ENCODE results near the gene RASA2. TPM values are rescaled to one million over a fixed set of nuclear protein-coding genes. Genes with fewer than 3 reads are reported as not detected.
"Not testable (repeated sequence)": the region's sequence is repeated elsewhere in the genome, so short reads cannot be mapped to it uniquely, and the experiment has no call there.

RASA2 gene
- total RNA-seq, 1 donor from 2014 or later: 42.3 TPM

- Mint-ChIP-seq H3K9me3 (peaks cover 4% of the 10 kb centered on the region), H3K4me1 (peaks cover 43% of the 10 kb centered on the region), H3K36me3 (ENCODE audit: low read depth) (peaks cover 44% of the 10 kb centered on the region), H3K4me3 (no peak overlapping the region), H3K27ac (no peak overlapping the region), H3K27me3 (no peaks in the 10 kb centered on the region)
- DNase-seq (no peak), ATAC-seq (ENCODE audit: low read depth) (no peak)
- intact Hi-C loops (cut with micrococcal nuclease): loop anchor here (2.0 kb wide), 1 partner anchor 18 kb away; no protein-coding TSS in a partner anchor
- no peak for TF ChIP-seq CTCF (IDR thresholded peaks at IDR 0.05)
- CTCF ChIA-PET: no interaction called here
- POLR2A ChIA-PET: interaction anchor here (0.6 kb wide), 1 partner anchor 35 kb away, joined by 6 read pairs; no protein-coding TSS in a partner anchor
Observed at GRCh38 chr3:141532609-141533008, 45.8 kb downstream of the RASA2 start.

- CTCF ChIA-PET; H3K27ac Mint-ChIP-seq; H3K27me3 Mint-ChIP-seq; intact Hi-C loops (cut with micrococcal nuclease); POLR2A ChIA-PET; DNase-seq; H3K4me3 Mint-ChIP-seq; ATAC-seq (ENCODE audit: low read depth); H3K9me3 Mint-ChIP-seq: not testable (repeated sequence)
- Mint-ChIP-seq H3K4me1 (peaks cover 16% of the 10 kb centered on the region), H3K36me3 (ENCODE audit: low read depth) (peaks cover 51% of the 10 kb centered on the region)
Observed at GRCh38 chr3:141536017-141536416, 49.2 kb downstream of the RASA2 start.

GRCh38 chr3:141537856-141538255 lies 51.0 kb downstream of the RASA2 start:
- TF ChIP-seq CTCF (IDR thresholded peaks at IDR 0.05): no peak
- intact Hi-C loops (cut with micrococcal nuclease): no loop called here
- H3K27me3 Mint-ChIP-seq: no peaks in the 10 kb centered on the region
- H3K27ac Mint-ChIP-seq: no peak overlapping the region
- H3K9me3 Mint-ChIP-seq: peaks cover 11% of the 10 kb centered on the region
- peaks cover 9% of the 10 kb centered on the region for H3K4me1 Mint-ChIP-seq
- CTCF ChIA-PET: no interaction called here
- no peak for ATAC-seq (ENCODE audit: low read depth)
- peaks cover 62% of the 10 kb centered on the region for H3K36me3 Mint-ChIP-seq (ENCODE audit: low read depth)
- H3K4me3 Mint-ChIP-seq: no peak overlapping the region
- DNase-seq: no peak
- POLR2A ChIA-PET: no interaction called here

- H3K4me1 Mint-ChIP-seq: peaks cover 4% of the 10 kb centered on the region
- ChIA-PET POLR2A (interaction anchor here (1.3 kb wide), 1 partner anchor 51 kb away, joined by 3 read pairs; the partner anchor contains the start of gene RASA2), CTCF (no interaction called here)
- H3K27me3 Mint-ChIP-seq: no peaks in the 10 kb centered on the region
- no peak overlapping the region for H3K4me3 Mint-ChIP-seq
- intact Hi-C loops (cut with micrococcal nuclease): no loop called here
- H3K9me3 Mint-ChIP-seq: peaks cover 17% of the 10 kb centered on the region
- TF ChIP-seq CTCF (IDR thresholded peaks at IDR 0.05): no peak
- peaks cover 63% of the 10 kb centered on the region for H3K36me3 Mint-ChIP-seq (ENCODE audit: low read depth)
- H3K27ac Mint-ChIP-seq: no peak overlapping the region
- ATAC-seq (ENCODE audit: low read depth) (no peak), DNase-seq (no peak)
Observed at GRCh38 chr3:141538568-141539240, 51.9 kb downstream of the RASA2 start.

GRCh38 chr3:141539431-141540187 lies 52.8 kb downstream of the RASA2 start:
- ATAC-seq (ENCODE audit: low read depth): no peak

More at GRCh38 chr3:141539431-141540187, 52.8 kb downstream of the RASA2 start:
- intact Hi-C loops (cut with micrococcal nuclease): loop anchor here (2.0 kb wide), 1 partner anchor 13 kb away; no protein-coding TSS in a partner anchor
- TF ChIP-seq CTCF (IDR thresholded peaks at IDR 0.05): no peak
- Mint-ChIP-seq H3K9me3 (peaks cover 17% of the 10 kb centered on the region), H3K27me3 (no peaks in the 10 kb centered on the region), H3K4me1 (peaks cover 6% of the 10 kb centered on the region), H3K36me3 (ENCODE audit: low read depth) (peaks cover 68% of the 10 kb centered on the region), H3K4me3 (no peak overlapping the region), H3K27ac (no peak overlapping the region)
- CTCF ChIA-PET: no interaction called here
- POLR2A ChIA-PET: interaction anchor here (1.3 kb wide), 1 partner anchor 52 kb away, joined by 3 read pairs; the partner anchor contains the start of gene RASA2
- no peak for DNase-seq
